Mucosa of rectum (tissue), 2 donors: Measurements from ENCODE around the gene MESD.

Experiments
- H3K27ac ChIP-seq, 2 donors: one replicate each; pipeline ENCODE4 v1.7.0; 2013; ENCODE audit warnings: inconsistent platforms in 2 of 2, low read depth in 2 of 2, low read length in 2 of 2
- H3K27me3 ChIP-seq, 2 donors: one replicate each; pipeline ENCODE4 v1.7.0; 2013; ENCODE audit warnings: low read length in 2 of 2; ENCODE audit not compliant: control insufficient read depth in 2 of 2, insufficient read depth in 2 of 2
- H3K36me3 ChIP-seq, 2 donors: one replicate each; pipeline ENCODE4 v1.7.0; 2013; ENCODE audit warnings: low read length in 2 of 2; ENCODE audit not compliant: control insufficient read depth in 2 of 2, insufficient read depth in 2 of 2
- H3K4me1 ChIP-seq, 2 donors: one replicate each; pipeline ENCODE4 v1.7.0; 2013; ENCODE audit warnings: low read length in 2 of 2, mild to moderate bottlenecking in 1 of 2; ENCODE audit not compliant: control insufficient read depth in 2 of 2, insufficient read depth in 2 of 2
- H3K4me3 ChIP-seq, 2 donors: one replicate each; pipeline ENCODE4 v1.7.0; 2013; ENCODE audit warnings: low read length in 2 of 2
- H3K9ac ChIP-seq, 2 donors: one replicate each; pipeline ENCODE4 v1.7.0; 2013; ENCODE audit warnings: low read length in 2 of 2, low read depth in 1 of 2, mild to moderate bottlenecking in 1 of 2
- H3K9me3 ChIP-seq, 2 donors: one replicate each; pipeline ENCODE4 v1.7.0; 2013; ENCODE audit warnings: low read length in 2 of 2; ENCODE audit not compliant: control insufficient read depth in 2 of 2
- donor health status: healthy.
- donor health status: Normal muscosa, but diverticular disease.

MESD gene

GRCh38 chr15:80951941-80952340, 37.7 kb downstream of the MESD start:
- peaks cover 18 to 37% of the 10 kb centered on the region in 2 donors for H3K36me3 ChIP-seq
- H3K4me1 ChIP-seq: no peaks in the 10 kb centered on the region
- H3K9ac ChIP-seq: no peak overlapping the region
- no peak overlapping the region for H3K27ac ChIP-seq
- H3K4me3 ChIP-seq: no peak overlapping the region
- H3K9me3 ChIP-seq: no peaks in the 10 kb centered on the region
- H3K27me3 ChIP-seq: no peaks in the 10 kb centered on the region

GRCh38 chr15:80950291-80951078, 39.1 kb downstream of the MESD start:
- Histone ChIP-seq H3K4me1 (no peaks in the 10 kb centered on the region), H3K27me3 (no peaks in the 10 kb centered on the region), H3K36me3 (peaks cover 18 to 46% of the 10 kb centered on the region in 2 donors)

GRCh38 chr15:80949756-80950155, 39.9 kb downstream of the MESD start:
- Histone ChIP-seq H3K27ac (no peak overlapping the region), H3K4me1 (no peaks in the 10 kb centered on the region), H3K36me3 (peaks cover 18 to 46% of the 10 kb centered on the region in 2 donors), H3K9ac (no peak overlapping the region), H3K27me3 (no peaks in the 10 kb centered on the region), H3K9me3 (no peaks in the 10 kb centered on the region), H3K4me3 (no peak overlapping the region)

More at GRCh38 chr15:80950291-80951078, 39.1 kb downstream of the MESD start:
- Histone ChIP-seq H3K9ac (no peak overlapping the region), H3K27ac (no peak overlapping the region), H3K9me3 (no peaks in the 10 kb centered on the region), H3K4me3 (no peak overlapping the region)

- H3K9me3 ChIP-seq: no peaks in the 10 kb centered on the region
- peaks cover 18 to 46% of the 10 kb centered on the region in 2 donors for H3K36me3 ChIP-seq
- no peak overlapping the region for H3K27ac ChIP-seq
- H3K4me3 ChIP-seq: no peak overlapping the region
- no peaks in the 10 kb centered on the region for H3K27me3 ChIP-seq
- H3K9ac ChIP-seq: no peak overlapping the region
- H3K4me1 ChIP-seq: no peaks in the 10 kb centered on the region
Measured at GRCh38 chr15:80948651-80949292, 40.8 kb downstream of the MESD start.

- H3K36me3 ChIP-seq: peaks cover 20 to 41% of the 10 kb centered on the region in 2 donors
- no peak overlapping the region for H3K9ac ChIP-seq
- no peaks in the 10 kb centered on the region for H3K9me3 ChIP-seq
- no peak overlapping the region for H3K4me3 ChIP-seq
- H3K4me1 ChIP-seq: no peaks in the 10 kb centered on the region
- no peaks in the 10 kb centered on the region for H3K27me3 ChIP-seq
- H3K27ac ChIP-seq: no peak overlapping the region
Measured at GRCh38 chr15:80946576-80946975, 43.0 kb downstream of the MESD start.

GRCh38 chr15:80945605-80946004, 44.0 kb downstream of the MESD start:
- H3K27ac ChIP-seq: no peak overlapping the region
- no peaks in the 10 kb centered on the region for H3K4me1 ChIP-seq
- H3K4me3 ChIP-seq: no peak overlapping the region
- peaks cover 20 to 40% of the 10 kb centered on the region in 2 donors for H3K36me3 ChIP-seq
- H3K27me3 ChIP-seq: no peaks in the 10 kb centered on the region
- H3K9ac ChIP-seq: no peak overlapping the region
- H3K9me3 ChIP-seq: no peaks in the 10 kb centered on the region

- Histone ChIP-seq H3K4me1 (no peaks in the 10 kb centered on the region), H3K27me3 (no peaks in the 10 kb centered on the region), H3K4me3 (no peak overlapping the region), H3K9ac (no peak overlapping the region), H3K9me3 (no peaks in the 10 kb centered on the region), H3K36me3 (peaks cover 15 to 39% of the 10 kb centered on the region in 2 donors), H3K27ac (no peak overlapping the region)
Measured at GRCh38 chr15:80944818-80945217, 44.8 kb downstream of the MESD start.

GRCh38 chr15:80942746-80943565, 46.7 kb downstream of the MESD start:
- Histone ChIP-seq H3K27ac (no peak overlapping the region), H3K9ac (no peak overlapping the region), H3K27me3 (no peaks in the 10 kb centered on the region), H3K4me3 (no peak overlapping the region), H3K36me3 (peaks cover 8 to 30% of the 10 kb centered on the region in 2 donors), H3K4me1 (no peaks in the 10 kb centered on the region), H3K9me3 (no peaks in the 10 kb centered on the region)

- Histone ChIP-seq H3K9me3 (no peaks in the 10 kb centered on the region), H3K4me1 (no peaks in the 10 kb centered on the region), H3K36me3 (peaks cover 6 to 24% of the 10 kb centered on the region in 2 donors), H3K27ac (no peak overlapping the region), H3K9ac (no peak overlapping the region), H3K27me3 (no peaks in the 10 kb centered on the region), H3K4me3 (no peak overlapping the region)
Measured at GRCh38 chr15:80942266-80942665, 47.4 kb downstream of the MESD start.

GRCh38 chr15:80940851-80941250, 48.8 kb downstream of the MESD start:
- no peak overlapping the region for H3K9ac ChIP-seq
- no peak overlapping the region for H3K27ac ChIP-seq
- H3K4me3 ChIP-seq: no peak overlapping the region
- no peaks in the 10 kb centered on the region for H3K27me3 ChIP-seq
- peaks cover 6 to 14% of the 10 kb centered on the region in 2 donors for H3K36me3 ChIP-seq
- no peaks in the 10 kb centered on the region for H3K9me3 ChIP-seq
- no peaks in the 10 kb centered on the region for H3K4me1 ChIP-seq
